Lower lobe of right lung (tissue), 2 donors: Measurements from ENCODE around the gene DENND2C. TPM values are rescaled to one million over a fixed set of nuclear protein-coding genes. Genes with fewer than 3 reads are reported as not detected.

Source experiments
- ATAC-seq, 2 donors: fragments of 200-7000 bp; cut with Tn5 transposase; one replicate each; pipeline ENCODE4 v1.9.1; 2020 to 2022; ENCODE audit warnings: mild to moderate bottlenecking in 2 of 2, moderate library complexity in 2 of 2
- DNase-seq: peaks from one replicate; pipeline ENCODE4 v3.0.0-alpha.2; 2020
- H3K27ac ChIP-seq: fragments of 200-600 bp; one replicate; pipeline ENCODE4 v1.8.0; 2022
- H3K27me3 ChIP-seq: fragments of 200-600 bp; one replicate; pipeline ENCODE4 v1.8.0; 2022; ENCODE audit warnings: low read depth
- H3K36me3 ChIP-seq: fragments of 200-600 bp; one replicate; pipeline ENCODE4 v1.8.0; 2022; ENCODE audit warnings: mild to moderate bottlenecking
- H3K4me1 ChIP-seq: fragments of 200-600 bp; one replicate; pipeline ENCODE4 v1.8.0; 2022
- H3K4me3 ChIP-seq: fragments of 200-600 bp; one replicate; pipeline ENCODE4 v1.8.0; 2022; ENCODE audit warnings: mild to moderate bottlenecking
- H3K9me3 ChIP-seq: fragments of 200-600 bp; one replicate; pipeline ENCODE4 v1.8.0; 2022
- CTCF ChIP-seq: fragments of 200-600 bp; IDR thresholded peaks from one replicate; pipeline ENCODE4 v1.8.0; 2022; ENCODE audit warnings: antibody characterized with exemption, mild to moderate bottlenecking
- intact Hi-C: fragments of 100-400 bp; cut with DNase I; formaldehyde crosslinking; loops from one replicate; pipeline ENCODE4 v1.11.0; 2022
- total RNA-seq: library from RNA; stranded (reverse); fragmentation: NEBNext Ultra II Directional; extraction: Animal tissue kit (Norgen Biotek cat#: 25700); gene quantifications from one replicate; pipeline ENCODE4 v1.2.1, GENCODE V29; 2021
- donor health status: DM: no; HTN: yes; CAD: no; lungs with severe emphysema.

Gene DENND2C
- total RNA-seq, 1 donor from 2014 or later = 3.8 TPM

GRCh38 chr1:114692947-114693346 is 23.1 kb upstream of the DENND2C start:
- no peak overlapping the region for H3K4me3 ChIP-seq
- intact Hi-C loops = no loop called here
- DNase-seq (no peak), ATAC-seq (no peak)
- no peaks in the 10 kb centered on the region for H3K27me3 ChIP-seq
- H3K27ac ChIP-seq = no peak overlapping the region
- TF ChIP-seq CTCF = no peak
- H3K4me1 ChIP-seq = no peaks in the 10 kb centered on the region
- H3K36me3 ChIP-seq = no peaks in the 10 kb centered on the region
- H3K9me3 ChIP-seq = no peaks in the 10 kb centered on the region

- no peak for TF ChIP-seq CTCF
- DNase-seq (no peak), ATAC-seq (no peak)
- no peak overlapping the region for H3K4me3 ChIP-seq
- H3K36me3 ChIP-seq = no peaks in the 10 kb centered on the region
- H3K27ac ChIP-seq = no peak overlapping the region
- no peaks in the 10 kb centered on the region for H3K27me3 ChIP-seq
- intact Hi-C loops = no loop called here
- no peaks in the 10 kb centered on the region for H3K9me3 ChIP-seq
- H3K4me1 ChIP-seq = no peaks in the 10 kb centered on the region
Observed at GRCh38 chr1:114691061-114691460, 21.2 kb upstream of the DENND2C start.

- H3K27ac ChIP-seq = no peak overlapping the region
- no peak for TF ChIP-seq CTCF
- H3K36me3 ChIP-seq = no peaks in the 10 kb centered on the region
- H3K4me1 ChIP-seq = no peaks in the 10 kb centered on the region
- intact Hi-C loops = no loop called here
- no peak for ATAC-seq
- no peaks in the 10 kb centered on the region for H3K9me3 ChIP-seq
- H3K4me3 ChIP-seq = no peak overlapping the region
- no peaks in the 10 kb centered on the region for H3K27me3 ChIP-seq
- no peak for DNase-seq
Observed at GRCh38 chr1:114690148-114690547, 20.3 kb upstream of the DENND2C start.

- no peaks in the 10 kb centered on the region for H3K4me1 ChIP-seq
- no peaks in the 10 kb centered on the region for H3K27me3 ChIP-seq
- DNase-seq (no peak), ATAC-seq (no peak)
- intact Hi-C loops = no loop called here
- no peak overlapping the region for H3K4me3 ChIP-seq
- TF ChIP-seq CTCF = no peak
- no peak overlapping the region for H3K27ac ChIP-seq
- no peaks in the 10 kb centered on the region for H3K36me3 ChIP-seq
- no peaks in the 10 kb centered on the region for H3K9me3 ChIP-seq
Observed at GRCh38 chr1:114688526-114688925, 18.7 kb upstream of the DENND2C start.

GRCh38 chr1:114685851-114686250 is 16.0 kb upstream of the DENND2C start:
- Histone ChIP-seq H3K4me3 (no peak overlapping the region), H3K36me3 (no peaks in the 10 kb centered on the region), H3K4me1 (no peaks in the 10 kb centered on the region), H3K27me3 (no peaks in the 10 kb centered on the region), H3K9me3 (no peaks in the 10 kb centered on the region), H3K27ac (no peak overlapping the region)
- ATAC-seq = no peak
- no peak for TF ChIP-seq CTCF
- intact Hi-C loops = no loop called here
- no peak for DNase-seq

- TF ChIP-seq CTCF = no peak
- H3K27me3 ChIP-seq = no peaks in the 10 kb centered on the region
- ATAC-seq (no peak), DNase-seq (no peak)
- no peaks in the 10 kb centered on the region for H3K9me3 ChIP-seq
- no peak overlapping the region for H3K27ac ChIP-seq
- intact Hi-C loops = no loop called here
- no peak overlapping the region for H3K4me3 ChIP-seq
- H3K4me1 ChIP-seq = no peaks in the 10 kb centered on the region
- H3K36me3 ChIP-seq = no peaks in the 10 kb centered on the region
Observed at GRCh38 chr1:114677691-114678090, 7.8 kb upstream of the DENND2C start.
